Left ventricle myocardium inferior (tissue), 1 donor: ENCODE data around the gene TRPV6. TPM values are rescaled to one million over a fixed set of nuclear protein-coding genes. Genes with fewer than 3 reads are reported as not detected.

Experiments used
- DNase-seq: peaks from one replicate; pipeline ENCODE4 v3.0.0-alpha.2; 2020
- H3K27ac ChIP-seq: fragments of 200-600 bp; replicated peaks from 2 replicates; pipeline ENCODE4 v1.8.0; 2021
- H3K27me3 ChIP-seq: fragments of 200-600 bp; 2 replicates; pipeline ENCODE4 v1.8.0; 2021; ENCODE audit warnings: low read depth
- H3K36me3 ChIP-seq: fragments of 200-600 bp; 2 replicates; pipeline ENCODE4 v1.8.0; 2021
- H3K4me1 ChIP-seq: fragments of 200-600 bp; 2 replicates; pipeline ENCODE4 v1.8.0; 2021
- H3K4me3 ChIP-seq: fragments of 200-600 bp; 2 replicates; pipeline ENCODE4 v1.8.0; 2021; ENCODE audit warnings: mild to moderate bottlenecking, moderate library complexity
- H3K9me3 ChIP-seq: fragments of 200-600 bp; replicated peaks from 2 replicates; pipeline ENCODE4 v1.8.0; 2021
- intact Hi-C: fragments of 100-400 bp; cut with micrococcal nuclease; formaldehyde crosslinking; loops from one replicate; pipeline ENCODE4 v1.11.0; 2022
- total RNA-seq: library from RNA; stranded (reverse); fragmentation: NEBNext Ultra II Directional; extraction: Animal tissue kit (Norgen Biotek cat#: 25700); gene quantifications from one replicate; pipeline ENCODE4 v1.2.1, GENCODE V29; 2021
- TF ChIP-seq, protein P1 (sequence below): fragments of 200-600 bp; IDR thresholded peaks from 2 replicates; pipeline ENCODE4 v1.8.0; 2021; ENCODE audit warnings: antibody characterized with exemption, mild to moderate bottlenecking, borderline replicate concordance
- donor health status: DM: no; HTN: yes; CAD: no; lungs with severe emphysema.

Gene TRPV6
- total RNA-seq, 1 donor from 2014 or later = not detected

GRCh38 chr7:142874409-142874808 lies 11.1 kb downstream of the TRPV6 start:
- peaks cover 40% of the 10 kb centered on the region for H3K27me3 ChIP-seq
- no peaks in the 10 kb centered on the region for H3K4me1 ChIP-seq
- TF ChIP-seq, protein P1, sequence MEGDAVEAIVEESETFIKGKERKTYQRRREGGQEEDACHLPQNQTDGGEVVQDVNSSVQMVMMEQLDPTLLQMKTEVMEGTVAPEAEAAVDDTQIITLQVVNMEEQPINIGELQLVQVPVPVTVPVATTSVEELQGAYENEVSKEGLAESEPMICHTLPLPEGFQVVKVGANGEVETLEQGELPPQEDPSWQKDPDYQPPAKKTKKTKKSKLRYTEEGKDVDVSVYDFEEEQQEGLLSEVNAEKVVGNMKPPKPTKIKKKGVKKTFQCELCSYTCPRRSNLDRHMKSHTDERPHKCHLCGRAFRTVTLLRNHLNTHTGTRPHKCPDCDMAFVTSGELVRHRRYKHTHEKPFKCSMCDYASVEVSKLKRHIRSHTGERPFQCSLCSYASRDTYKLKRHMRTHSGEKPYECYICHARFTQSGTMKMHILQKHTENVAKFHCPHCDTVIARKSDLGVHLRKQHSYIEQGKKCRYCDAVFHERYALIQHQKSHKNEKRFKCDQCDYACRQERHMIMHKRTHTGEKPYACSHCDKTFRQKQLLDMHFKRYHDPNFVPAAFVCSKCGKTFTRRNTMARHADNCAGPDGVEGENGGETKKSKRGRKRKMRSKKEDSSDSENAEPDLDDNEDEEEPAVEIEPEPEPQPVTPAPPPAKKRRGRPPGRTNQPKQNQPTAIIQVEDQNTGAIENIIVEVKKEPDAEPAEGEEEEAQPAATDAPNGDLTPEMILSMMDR = no peak
- H3K9me3 ChIP-seq = no peaks in the 10 kb centered on the region
- no peak overlapping the region for H3K4me3 ChIP-seq
- intact Hi-C loops = no loop called here
- no peaks in the 10 kb centered on the region for H3K36me3 ChIP-seq
- DNase-seq = no peak
- no peak overlapping the region for H3K27ac ChIP-seq

DNA sequence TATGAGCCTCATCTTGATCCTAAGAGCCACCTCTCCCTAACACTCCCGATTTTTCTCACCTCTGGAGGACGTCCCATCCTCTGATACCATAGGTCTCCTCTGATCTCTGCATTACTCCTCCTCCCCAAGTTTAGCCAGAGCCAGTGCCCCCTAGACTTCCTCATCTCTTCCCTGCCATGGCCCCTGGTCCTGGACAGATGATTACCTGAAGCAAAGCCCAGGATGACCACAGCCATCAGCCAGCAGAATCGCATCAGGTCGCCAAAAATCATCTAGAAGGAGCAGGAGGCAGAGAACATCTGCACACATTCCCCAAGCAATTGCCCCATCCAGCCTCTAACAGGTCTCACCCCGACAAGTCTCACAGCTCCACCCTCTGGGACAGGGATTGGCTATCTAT lies 11.7 kb downstream of the TRPV6 start:
- TF ChIP-seq, protein P1 = no peak
- Histone ChIP-seq H3K27ac (no peak overlapping the region), H3K36me3 (no peaks in the 10 kb centered on the region), H3K4me1 (no peaks in the 10 kb centered on the region), H3K27me3 (peaks cover 35% of the 10 kb centered on the region), H3K9me3 (no peaks in the 10 kb centered on the region), H3K4me3 (no peak overlapping the region)
- intact Hi-C loops = no loop called here
- no peak for DNase-seq

GRCh38 chr7:142873281-142873784 lies 12.2 kb downstream of the TRPV6 start:
- no peak for DNase-seq
- TF ChIP-seq, protein P1 = no peak
- Histone ChIP-seq H3K4me1 (no peaks in the 10 kb centered on the region), H3K36me3 (no peaks in the 10 kb centered on the region), H3K4me3 (no peak overlapping the region), H3K27me3 (peaks cover 29% of the 10 kb centered on the region), H3K9me3 (no peaks in the 10 kb centered on the region), H3K27ac (no peak overlapping the region)
- intact Hi-C loops = no loop called here

DNA sequence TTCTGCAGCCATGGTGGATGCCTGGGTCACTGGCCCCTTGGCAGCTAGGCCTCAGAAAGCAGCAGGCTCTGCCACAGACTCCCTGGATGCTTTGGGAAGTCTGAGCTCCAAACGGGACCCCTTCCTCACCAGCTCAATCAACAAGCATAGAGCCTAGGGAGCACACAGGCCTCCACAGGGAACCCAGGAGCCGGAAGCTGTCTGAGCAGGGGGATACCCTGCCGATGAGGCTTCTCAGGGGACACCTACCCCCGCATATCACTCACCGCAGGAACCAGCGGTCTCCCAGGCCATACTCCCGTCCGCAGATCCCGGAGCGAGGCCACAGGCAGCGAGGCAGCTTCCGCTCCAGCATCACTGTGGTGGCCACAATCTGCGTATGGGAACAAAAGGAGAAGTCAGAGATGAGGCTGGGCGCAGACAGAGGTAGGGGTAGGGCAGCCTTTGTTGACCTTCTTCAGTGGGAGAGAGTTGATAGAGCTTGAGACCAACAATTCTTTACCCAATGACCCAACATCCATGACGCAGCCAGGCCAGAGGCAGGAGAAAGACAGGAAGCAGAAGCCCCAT lies 13.4 kb downstream of the TRPV6 start:
- Histone ChIP-seq H3K4me1 (no peaks in the 10 kb centered on the region), H3K27ac (no peak overlapping the region), H3K9me3 (no peaks in the 10 kb centered on the region), H3K4me3 (no peak overlapping the region), H3K27me3 (peaks cover 28% of the 10 kb centered on the region), H3K36me3 (no peaks in the 10 kb centered on the region)
- no peak for DNase-seq
- TF ChIP-seq, protein P1 = no peak
- intact Hi-C loops = no loop called here

- no peak for DNase-seq
- no peak overlapping the region for H3K27ac ChIP-seq
- H3K4me3 ChIP-seq = no peak overlapping the region
- peaks cover 27% of the 10 kb centered on the region for H3K27me3 ChIP-seq
- no peaks in the 10 kb centered on the region for H3K4me1 ChIP-seq
- H3K36me3 ChIP-seq = no peaks in the 10 kb centered on the region
- TF ChIP-seq, protein P1 = no peak
- no peaks in the 10 kb centered on the region for H3K9me3 ChIP-seq
- intact Hi-C loops = no loop called here
These were observed 14.1 kb downstream of the TRPV6 start for GRCh38 chr7:142871260-142872105.
